Hepatic stellate cell (primary cell): ENCODE results near the gene SRSF2.
"Not testable (repeated sequence)": the region's sequence is repeated elsewhere in the genome, so short reads cannot be mapped to it uniquely, and the experiment has no call there.

Experiments used
- DNase-seq: peaks from one replicate; pipeline ENCODE4 v3.0.0; 2011; ENCODE audit warnings: low spot score

SRSF2 gene

GRCh38 chr17:76737082-76737675 is at the start of gene SRSF2:
Gene SRSF2, minus strand, starts transcription at chr17:76737331. Its CDS starts 171 bp downstream, at chr17:76737160.
- DNase-seq = peak; percentile 97

GRCh38 chr17:76784926-76785325 is 47.8 kb upstream of the SRSF2 start:
- no peak for DNase-seq

GRCh38 chr17:76783146-76783545 is 46.0 kb upstream of the SRSF2 start:
- DNase-seq = no peak

- DNase-seq = no peak
These were observed 44.2 kb upstream of the SRSF2 start for GRCh38 chr17:76781056-76781982.

GRCh38 chr17:76775021-76775600 is 38.0 kb upstream of the SRSF2 start:
- DNase-seq = no peak

- DNase-seq = peak; percentile 30
These were observed 35.9 kb upstream of the SRSF2 start for GRCh38 chr17:76772842-76773525.

GRCh38 chr17:76758570-76758969 is 21.4 kb upstream of the SRSF2 start:
- no peak for DNase-seq

- no peak for DNase-seq
These were observed 20.1 kb upstream of the SRSF2 start for GRCh38 chr17:76757256-76757655.

- no peak for DNase-seq
These were observed 18.2 kb upstream of the SRSF2 start for GRCh38 chr17:76755285-76755684.

- DNase-seq = no peak
These were observed 16.2 kb upstream of the SRSF2 start for GRCh38 chr17:76753061-76753961.

GRCh38 chr17:76752006-76752405 is 14.9 kb upstream of the SRSF2 start:
- DNase-seq = no peak

GRCh38 chr17:76751416-76751993 is 14.4 kb upstream of the SRSF2 start:
- DNase-seq = no peak

GRCh38 chr17:76748657-76749056 is 11.5 kb upstream of the SRSF2 start:
- no peak for DNase-seq

- DNase-seq = no peak
These were observed 10.7 kb upstream of the SRSF2 start for GRCh38 chr17:76747716-76748363.

GRCh38 chr17:76745785-76746184 is 8.7 kb upstream of the SRSF2 start:
- not testable (repeated sequence) for DNase-seq

GRCh38 chr17:76744747-76745146 is 7.6 kb upstream of the SRSF2 start:
- no peak for DNase-seq

- no peak for DNase-seq
These were observed 5.8 kb upstream of the SRSF2 start for GRCh38 chr17:76742958-76743357.

- DNase-seq = peak; percentile 65
These were observed 3.4 kb upstream of the SRSF2 start for GRCh38 chr17:76740329-76741118.

- DNase-seq = not testable (repeated sequence)
These were observed 2.5 kb upstream of the SRSF2 start for GRCh38 chr17:76739568-76740115.
